Activated CD8-positive, alpha-beta memory T cell treated with anti-CD3 and anti-CD28 coated beads for 24 hours (primary cell): ENCODE measurements around the gene SMAD4.
"Not testable (repeated sequence)": the region's sequence is repeated elsewhere in the genome, so short reads cannot be mapped to it uniquely, and the experiment has no call there.

Experiments
- DNase-seq: peaks from one replicate; pipeline ENCODE4 v3.0.0-alpha.2; 2020

Gene SMAD4

GRCh38 chr18:51116996-51117395 lies 87.0 kb downstream of the SMAD4 start:
- not testable (repeated sequence) for DNase-seq

- DNase-seq: not testable (repeated sequence)
These were observed 89.5 kb downstream of the SMAD4 start for GRCh38 chr18:51119561-51119960.

GRCh38 chr18:51119976-51120375 lies 90.0 kb downstream of the SMAD4 start:
- DNase-seq: peak; percentile 37

GRCh38 chr18:51120809-51121596 lies 91.0 kb downstream of the SMAD4 start:
- DNase-seq: peak; percentile 49

- DNase-seq: no peak
These were observed 91.5 kb downstream of the SMAD4 start for GRCh38 chr18:51121597-51121857.

GRCh38 chr18:51122266-51123045 lies 92.4 kb downstream of the SMAD4 start:
- DNase-seq: no peak

GRCh38 chr18:51123046-51123395 lies 93.0 kb downstream of the SMAD4 start:
- peak; percentile 43 for DNase-seq

- peak; percentile 40 for DNase-seq
These were observed 93.5 kb downstream of the SMAD4 start for GRCh38 chr18:51123481-51123880.

- DNase-seq: peak; percentile 19
These were observed 94.0 kb downstream of the SMAD4 start for GRCh38 chr18:51123936-51124486.

- peak; percentile 41 for DNase-seq
These were observed 96.0 kb downstream of the SMAD4 start for GRCh38 chr18:51125976-51126375.

- DNase-seq: no peak
These were observed 97.7 kb downstream of the SMAD4 start for GRCh38 chr18:51127664-51128063.

GRCh38 chr18:51128533-51128932 lies 98.5 kb downstream of the SMAD4 start:
- no peak for DNase-seq

- DNase-seq: peak; percentile 21
These were observed 102.4 kb downstream of the SMAD4 start for GRCh38 chr18:51132256-51132935.

GRCh38 chr18:51133580-51134160 lies 103.7 kb downstream of the SMAD4 start:
- no peak for DNase-seq
